ENCODE measurements around the gene PEX26. TPM values are rescaled to one million over a fixed set of nuclear protein-coding genes. Genes with fewer than 3 reads are reported as not detected.
"Not testable (repeated sequence)": the region's sequence is repeated elsewhere in the genome, so short reads cannot be mapped to it uniquely, and the experiment has no call there.

The PEX26 gene
- total RNA-seq, 1 donor from 2014 or later: 23.9 TPM

GRCh38 chr22:18033204-18033998 lies 44.4 kb upstream of the PEX26 start:
- peak; percentile 14 for TF ChIP-seq CTCF (conservative IDR thresholded peaks at IDR 0.05; ENCODE audit: low read depth, low read length)
- no peak overlapping the region for H3K4me3 ChIP-seq (ENCODE audit: low read depth, low read length)
- DNase-seq (ENCODE audit: low read depth): no peak

- no peak overlapping the region for H3K4me3 ChIP-seq (ENCODE audit: low read depth, low read length)
- no peak for DNase-seq (ENCODE audit: low read depth)
- no peak for TF ChIP-seq CTCF (conservative IDR thresholded peaks at IDR 0.05; ENCODE audit: low read depth, low read length)
Measured at GRCh38 chr22:18034076-18034475, 43.7 kb upstream of the PEX26 start.

- DNase-seq (ENCODE audit: low read depth): no peak
- TF ChIP-seq CTCF (conservative IDR thresholded peaks at IDR 0.05; ENCODE audit: low read depth, low read length): no peak
- H3K4me3 ChIP-seq (ENCODE audit: low read depth, low read length): no peak overlapping the region
Measured at GRCh38 chr22:18035751-18036150, 42.0 kb upstream of the PEX26 start.

GRCh38 chr22:18040898-18041297 lies 36.9 kb upstream of the PEX26 start:
- H3K4me3 ChIP-seq (ENCODE audit: low read depth, low read length); DNase-seq (ENCODE audit: low read depth): not testable (repeated sequence)

- H3K4me3 ChIP-seq (ENCODE audit: low read depth, low read length): no peak overlapping the region
- TF ChIP-seq CTCF (conservative IDR thresholded peaks at IDR 0.05; ENCODE audit: low read depth, low read length): no peak
- no peak for DNase-seq (ENCODE audit: low read depth)
Measured at GRCh38 chr22:18042685-18043084, 35.1 kb upstream of the PEX26 start.

DNA sequence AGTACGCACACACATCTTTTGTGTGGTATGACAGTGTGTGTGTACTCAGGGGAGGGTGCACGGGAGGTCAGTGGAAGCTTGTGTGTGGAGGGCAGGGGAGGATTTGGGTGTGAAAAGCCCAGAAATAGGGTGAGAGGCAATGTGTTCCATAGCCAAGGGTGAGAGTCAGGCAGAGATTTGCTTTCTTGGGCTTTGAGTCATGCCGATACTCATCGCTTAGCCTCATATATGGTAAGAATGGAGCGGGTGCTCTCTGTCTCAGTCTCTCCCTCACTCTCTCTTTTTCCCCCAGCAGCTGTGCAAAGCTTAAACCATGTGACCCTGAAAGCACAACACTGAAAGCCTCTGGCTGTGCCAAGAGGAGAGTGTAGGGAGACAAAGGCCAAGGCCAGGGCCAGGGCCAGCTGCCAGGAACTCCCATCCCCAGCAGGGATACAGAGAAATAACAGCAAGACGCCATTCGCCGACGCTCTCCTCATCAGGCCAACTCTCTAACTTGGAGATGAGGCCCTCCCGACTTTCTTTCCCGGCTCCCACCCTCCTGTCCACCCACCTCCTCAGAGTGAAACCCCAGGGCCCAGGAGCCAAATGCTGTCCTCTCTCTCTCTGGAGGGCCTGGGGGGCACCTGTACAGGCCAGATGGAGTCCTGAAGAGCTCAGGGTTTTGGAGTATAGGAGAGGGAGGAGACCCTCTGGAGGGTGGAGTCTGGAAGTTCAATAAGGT lies 33.1 kb upstream of the PEX26 start:
- no peak for DNase-seq (ENCODE audit: low read depth)
- H3K4me3 ChIP-seq (ENCODE audit: low read depth, low read length): no peak overlapping the region
- TF ChIP-seq CTCF (conservative IDR thresholded peaks at IDR 0.05; ENCODE audit: low read depth, low read length): no peak

DNA sequence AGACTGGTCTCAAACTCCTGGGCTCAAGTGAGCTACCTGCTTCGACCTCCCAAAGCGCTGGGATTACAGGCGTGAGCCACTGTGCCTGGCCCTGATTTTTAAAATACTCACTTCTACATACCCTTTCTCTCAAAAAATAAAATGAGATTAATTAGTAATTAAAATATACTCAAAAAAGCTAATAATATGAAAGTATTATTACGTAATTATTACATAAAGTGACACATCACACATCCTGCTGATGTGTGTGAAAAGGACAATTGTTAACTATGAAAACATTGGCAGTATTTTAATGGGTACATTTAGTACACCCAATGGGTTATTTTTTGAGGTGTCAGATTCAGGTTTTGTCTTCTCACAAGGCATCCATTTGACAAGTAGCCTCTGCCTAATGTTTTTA lies 32.0 kb upstream of the PEX26 start:
- DNase-seq (ENCODE audit: low read depth): no peak
- TF ChIP-seq CTCF (conservative IDR thresholded peaks at IDR 0.05; ENCODE audit: low read depth, low read length): no peak
- no peak overlapping the region for H3K4me3 ChIP-seq (ENCODE audit: low read depth, low read length)

All from epithelial cell of proximal tubule (primary cell).